Spleen (tissue), 7 donors: ENCODE measurements around the gene ALX1.

Source experiments
- CTCF ChIP-seq, 11 experiments: fragments of 200-600 bp in 7 of 11; fragments of 450-650 bp in 4 of 11; sonication (generic) in 4 of 11; IDR thresholded peaks in 8 of 11; conservative IDR thresholded peaks in 3 of 11; 1 replicate in 7 of 11; 2 replicates in 4 of 11; pipeline versions ENCODE4 v1.4.0 to v1.8.0; 2016 to 2021; ENCODE audit warnings: antibody characterized with exemption in 11 of 11, inconsistent platforms in 4 of 11, mild to moderate bottlenecking in 1 of 11
- POLR2A ChIP-seq, 3 donors: fragments of 450-650 bp; IDR thresholded peaks; one replicate each; pipeline ENCODE4 v1.5.1; 2017; ENCODE audit warnings: antibody characterized with exemption in 3 of 3, mild to moderate bottlenecking in 1 of 3
- donor health status: DM: no; HTN: no; CAD: no; lungs with moderate emphysema.
- donor health status: DM: no; HTN: no; CAD: no.
- donor health status: DM: no; HTN: no; CAD: no.

- TF ChIP-seq CTCF (IDR thresholded peaks at IDR 0.05 in 8 of 11, conservative IDR thresholded peaks at IDR 0.05 in 3 of 11) (no peak), POLR2A (IDR thresholded peaks at IDR 0.05) (no peak)
Observed at GRCh38 chr12:85325442-85325841, 45.4 kb downstream of the ALX1 start.
